SH-SY5Y (cell line): Measurements from ENCODE around the gene PTPRT.

Experiments used
- GATA2 ChIP-seq: IDR thresholded peaks from 2 replicates; pipeline ENCODE4 v1.6.1; 2011; ENCODE audit warnings: mild to moderate bottlenecking, low read depth, low read length
- GATA3 ChIP-seq: IDR thresholded peaks from 2 replicates; pipeline ENCODE4 v1.6.1; 2011; ENCODE audit warnings: low read depth, mild to moderate bottlenecking, low read length, moderate library complexity

DNA sequence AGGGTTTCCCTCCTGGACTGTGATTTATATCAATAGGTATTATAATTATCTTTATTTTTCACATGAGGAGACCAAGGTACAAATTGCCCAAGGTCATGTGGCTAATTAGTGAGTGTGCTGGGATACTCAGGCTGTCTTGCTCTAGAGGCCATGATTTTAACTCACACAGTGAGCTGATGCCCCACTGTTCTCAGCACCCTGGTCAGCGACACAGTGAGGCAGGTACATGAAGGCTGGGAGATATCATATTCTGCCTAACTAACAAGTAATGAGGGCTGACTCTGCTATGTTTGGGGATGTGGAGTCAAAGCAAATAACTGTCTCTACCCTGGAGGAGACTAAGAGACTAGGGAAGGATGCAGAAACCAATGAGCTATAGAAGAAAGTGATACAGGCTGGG, 501.1 kb downstream of the PTPRT start:
- no peak for TF ChIP-seq GATA3
- TF ChIP-seq GATA2 = no peak
